Calu3 (cell line): ENCODE measurements around the gene THRSP. TPM values are rescaled to one million over a fixed set of nuclear protein-coding genes. Genes with fewer than 3 reads are reported as not detected.
"Not testable (repeated sequence)": the region's sequence is repeated elsewhere in the genome, so short reads cannot be mapped to it uniquely, and the experiment has no call there.

ENCODE experiments used
- BruUV-seq: library from RNA; stranded (reverse); fragments of 400-500 nt; replicated peaks from 2 replicates; lab custom pipeline; 2021; lab: Mats Ljungman, UMichigan
- CTCF ChIA-PET: fragments of 300-600 bp; sonication (Branson Sonifier 250); formaldehyde crosslinking; loops from one replicate; lab custom pipeline; 2022; ENCODE audit warnings: antibody characterized with exemption; lab: Charles Lee
- DNase-seq: peaks from one replicate; pipeline ENCODE4 v3.0.0; 2022
- H3K27ac Mint-ChIP-seq: one replicate; pipeline ENCODE4 v1.8.0; 2022; ENCODE audit warnings: mixed read lengths; ENCODE audit not compliant: unreplicated experiment
- H3K27me3 Mint-ChIP-seq: one replicate; pipeline ENCODE4 v1.8.0; 2022; ENCODE audit warnings: mixed read lengths; ENCODE audit not compliant: unreplicated experiment
- H3K36me3 Mint-ChIP-seq: one replicate; pipeline ENCODE4 v1.8.0; 2022; ENCODE audit warnings: mild to moderate bottlenecking, moderate library complexity, mixed read lengths; ENCODE audit not compliant: insufficient read depth, unreplicated experiment
- H3K4me1 Mint-ChIP-seq: one replicate; pipeline ENCODE4 v1.8.0; 2022; ENCODE audit warnings: mild to moderate bottlenecking, low read depth, mixed read lengths; ENCODE audit not compliant: unreplicated experiment
- H3K4me3 Mint-ChIP-seq: one replicate; pipeline ENCODE4 v1.8.0; 2022; ENCODE audit warnings: mild to moderate bottlenecking, low read depth, moderate library complexity, mixed read lengths; ENCODE audit not compliant: unreplicated experiment
- H3K9me3 Mint-ChIP-seq: one replicate; pipeline ENCODE4 v1.8.0; 2022; ENCODE audit warnings: low read depth, mixed read lengths; ENCODE audit not compliant: unreplicated experiment
- CTCF ChIP-seq: fragments of 200-600 bp; IDR thresholded peaks from one replicate; pipeline ENCODE4 v1.8.0; 2022; ENCODE audit warnings: antibody characterized with exemption; ENCODE audit not compliant: unreplicated experiment
- intact Hi-C: fragments of 100-400 bp; cut with micrococcal nuclease; formaldehyde crosslinking; loops from one replicate; pipeline ENCODE4 v1.10.0; 2022; ENCODE audit not compliant: unreplicated experiment
- total RNA-seq: library from RNA; stranded (reverse); gene quantifications from 2 replicates; pipeline ENCODE4 v1.2.3, GENCODE V29; 2022

The THRSP gene
- total RNA-seq, 1 experiment from 2014 or later: not detected

DNA sequence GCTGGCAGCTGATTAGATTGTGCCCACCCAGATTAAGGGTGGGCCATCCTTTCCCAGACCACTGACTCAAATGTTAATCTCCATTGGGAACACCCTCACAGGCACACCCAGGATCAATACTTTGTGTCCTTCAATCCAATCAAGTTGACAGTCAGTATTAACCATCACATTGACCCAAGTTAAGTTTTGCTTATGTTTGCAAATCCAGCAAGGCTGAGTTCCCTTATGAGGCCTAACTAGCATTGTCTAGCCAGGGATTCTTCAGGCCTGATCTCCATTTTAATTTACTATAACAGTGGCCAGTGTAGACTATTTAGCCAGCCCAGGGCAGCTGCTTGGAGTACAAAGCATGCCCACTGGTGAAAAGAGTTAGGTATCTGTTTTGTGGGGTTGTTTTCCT, 38.3 kb upstream of the THRSP start:
- BruUV-seq: no TSS peak
- intact Hi-C loops: no loop called here
- no peak overlapping the region for H3K27ac Mint-ChIP-seq
- no peak overlapping the region for H3K4me3 Mint-ChIP-seq
- DNase-seq: no peak
- CTCF ChIA-PET: no interaction called here
- peaks cover 22% of the 10 kb centered on the region for H3K36me3 Mint-ChIP-seq
- no peaks in the 10 kb centered on the region for H3K27me3 Mint-ChIP-seq
- peaks cover 56% of the 10 kb centered on the region for H3K4me1 Mint-ChIP-seq
- no peak for TF ChIP-seq CTCF
- no peaks in the 10 kb centered on the region for H3K9me3 Mint-ChIP-seq

- Mint-ChIP-seq H3K4me3 (no peak overlapping the region), H3K9me3 (no peaks in the 10 kb centered on the region), H3K27me3 (no peaks in the 10 kb centered on the region), H3K36me3 (peaks cover 9% of the 10 kb centered on the region), H3K27ac (no peak overlapping the region), H3K4me1 (peaks cover 41% of the 10 kb centered on the region)
- no peak for TF ChIP-seq CTCF
- CTCF ChIA-PET: no interaction called here
- no peak for DNase-seq
- BruUV-seq: no TSS peak
- intact Hi-C loops: no loop called here
Observed at GRCh38 chr11:78027759-78028158, 35.9 kb upstream of the THRSP start.

DNA sequence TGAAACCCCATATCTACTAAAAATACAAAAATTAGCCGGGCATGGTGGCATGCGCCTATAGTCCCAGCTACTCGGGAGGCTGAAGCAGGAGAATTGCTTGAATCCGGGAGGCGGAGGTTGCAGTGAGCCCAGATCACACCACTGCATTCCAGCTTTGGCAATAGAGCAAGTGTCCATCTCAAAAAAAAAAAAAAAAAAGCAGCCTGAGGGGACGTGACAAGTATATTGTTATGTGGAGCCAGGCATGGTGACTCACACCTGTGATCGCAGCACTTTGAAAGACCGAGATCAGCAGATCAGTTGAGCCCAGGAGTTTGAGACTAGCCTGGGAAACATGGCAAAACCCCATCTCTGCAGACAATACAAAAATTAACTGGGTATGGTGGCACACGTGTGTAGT, 35.2 kb upstream of the THRSP start:
- H3K36me3 Mint-ChIP-seq, H3K4me3 Mint-ChIP-seq, BruUV-seq, H3K27me3 Mint-ChIP-seq, H3K9me3 Mint-ChIP-seq, intact Hi-C loops: not testable (repeated sequence)
- peaks cover 34% of the 10 kb centered on the region for H3K4me1 Mint-ChIP-seq
- peak overlapping the region; percentile 32 for H3K27ac Mint-ChIP-seq
- CTCF ChIA-PET: interaction anchor here (1.0 kb wide), 1 partner anchor 34 kb away, joined by 3 read pairs; the partner anchor contains the start of gene INTS4
- DNase-seq: peak; percentile 35

DNA sequence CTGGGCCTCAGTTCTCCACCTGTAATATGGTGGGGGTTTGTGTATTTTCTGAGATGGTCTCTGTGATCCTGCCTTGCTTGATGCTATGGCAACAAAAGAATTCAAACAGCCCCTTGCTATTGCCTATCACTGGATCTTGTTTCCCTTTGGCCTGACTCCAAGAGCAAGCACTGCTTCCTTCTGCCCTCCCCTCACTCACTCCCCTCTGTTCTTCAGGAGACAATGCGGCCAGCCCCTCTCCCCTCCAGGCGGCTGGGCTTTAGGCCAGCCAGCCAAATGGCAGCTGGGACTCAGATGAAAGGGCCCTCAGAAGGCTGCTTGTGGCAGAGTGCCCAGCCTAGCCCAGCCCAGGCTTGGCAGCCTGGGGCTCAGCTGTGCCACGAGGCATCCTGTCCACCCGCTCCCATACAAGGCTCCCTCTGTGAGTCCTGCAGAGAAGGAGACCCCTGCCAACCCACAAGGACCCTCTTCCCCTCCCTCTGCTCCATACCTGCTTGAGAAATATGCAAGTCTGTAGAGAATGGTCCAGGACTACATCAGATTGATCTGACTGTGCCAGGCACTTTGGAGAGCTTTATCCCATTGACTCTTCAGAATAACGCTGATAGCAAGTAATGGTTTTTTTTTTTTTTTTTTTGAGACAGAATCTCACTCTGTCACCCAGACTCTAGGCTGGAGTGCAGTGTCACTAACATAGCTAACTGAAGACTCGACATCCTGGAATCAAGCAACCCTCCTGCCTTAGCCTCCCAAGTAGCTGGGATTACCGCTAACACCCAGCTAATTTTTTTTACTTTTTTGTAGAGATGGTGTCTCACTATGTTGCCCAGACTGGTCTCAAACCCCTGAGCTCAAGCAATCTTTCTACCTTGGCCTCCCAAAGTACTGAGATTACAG, 33.0 kb upstream of the THRSP start:
- Mint-ChIP-seq H3K27ac (peak overlapping the region; percentile 56), H3K27me3 (no peaks in the 10 kb centered on the region), H3K4me1 (peaks cover 37% of the 10 kb centered on the region), H3K9me3 (no peaks in the 10 kb centered on the region), H3K4me3 (peak overlapping the region; percentile 26), H3K36me3 (peaks cover 6% of the 10 kb centered on the region)
- DNase-seq: peak; percentile 83
- BruUV-seq: no TSS peak
- intact Hi-C loops: no loop called here
- CTCF ChIA-PET: interaction anchor here (0.7 to 1.4 kb wide), 3 partner anchors 9 to 494 kb away, joined by 3 to 7 read pairs (median 5); no protein-coding TSS in a partner anchor
- no peak for TF ChIP-seq CTCF
